WI38 (cell line): ENCODE data around the gene SKA1.

Experiments
- H3K4me3 ChIP-seq: 2 replicates; pipeline ENCODE4 v1.5.1; 2011; ENCODE audit warnings: low read depth, mild to moderate bottlenecking, control low read depth, low read length
- CTCF ChIP-seq: IDR thresholded peaks from 2 replicates; pipeline ENCODE4 v1.5.1; 2012; ENCODE audit warnings: low read depth, mild to moderate bottlenecking, control low read depth, low read length

Gene SKA1

GRCh38 chr18:50374753-50375391 is at the start of gene SKA1:
Gene SKA1 (plus strand): TSS chr18:50375046. CDS start chr18:50375831, 785 bp downstream.
- peak within 1 kb of the TSS; percentile 80 for H3K4me3 ChIP-seq
- no peak for TF ChIP-seq CTCF

DNA sequence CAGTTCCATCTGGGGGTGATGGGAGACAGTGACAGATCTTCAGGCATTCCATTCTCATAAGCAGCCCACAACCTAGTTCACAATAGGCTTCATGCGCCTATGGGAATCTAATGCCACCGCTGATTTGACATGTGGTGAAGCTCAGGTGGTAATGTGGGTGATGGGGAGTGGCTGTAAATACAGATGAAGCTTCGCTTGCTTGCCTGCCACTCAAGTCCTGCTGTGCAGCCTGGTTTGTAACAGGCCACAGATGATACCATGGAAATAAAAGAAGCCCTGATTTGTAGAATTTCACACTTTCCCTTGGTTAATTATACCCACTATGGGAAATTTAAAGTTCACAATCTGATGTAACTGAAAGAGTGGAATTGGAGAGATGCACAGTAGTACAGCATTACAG is 46.9 kb upstream of the SKA1 start:
- H3K4me3 ChIP-seq: no peak overlapping the region
- no peak for TF ChIP-seq CTCF

- no peak overlapping the region for H3K4me3 ChIP-seq
- TF ChIP-seq CTCF: no peak
Observed at GRCh38 chr18:50330176-50330575, 44.7 kb upstream of the SKA1 start.

- no peak for TF ChIP-seq CTCF
- H3K4me3 ChIP-seq: no peak overlapping the region
Observed at GRCh38 chr18:50331691-50332090, 43.2 kb upstream of the SKA1 start.

GRCh38 chr18:50334546-50335152 is 40.2 kb upstream of the SKA1 start:
- no peak overlapping the region for H3K4me3 ChIP-seq
- TF ChIP-seq CTCF: no peak

- TF ChIP-seq CTCF: no peak
- no peak overlapping the region for H3K4me3 ChIP-seq
Observed at GRCh38 chr18:50338122-50338521, 36.7 kb upstream of the SKA1 start.

DNA sequence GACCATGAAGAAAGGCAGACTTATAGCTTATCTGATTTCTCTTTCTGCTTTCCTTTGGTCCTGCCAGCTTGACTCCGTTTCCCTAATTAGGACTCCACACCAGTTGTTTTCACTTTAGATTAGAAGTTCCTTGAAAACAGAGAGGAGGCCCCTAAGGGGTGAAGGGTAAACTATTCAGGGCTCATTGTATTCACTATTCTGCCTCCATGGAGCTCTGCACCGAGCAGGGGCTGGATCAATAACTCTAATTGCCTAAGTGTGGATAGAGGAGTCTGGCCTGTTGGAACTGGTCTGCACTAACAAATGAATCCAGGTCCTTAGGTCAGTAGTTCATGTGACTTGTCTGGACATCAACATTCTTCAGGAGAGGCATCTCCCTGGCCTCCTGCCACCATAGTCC is 36.1 kb upstream of the SKA1 start:
- H3K4me3 ChIP-seq: no peak overlapping the region
- TF ChIP-seq CTCF: no peak
